H1 (cell line): ENCODE results near the gene SLFN14. TPM values are rescaled to one million over a fixed set of nuclear protein-coding genes. Genes with fewer than 3 reads are reported as not detected.

Experiments used
- ASH2L ChIP-seq: fragments of 200-600, 300-600 bp; sonication (generic); IDR thresholded peaks from one replicate; pipeline ENCODE4 v1.7.1; 2017; ENCODE audit warnings: low read length
- ATF2 ChIP-seq: IDR thresholded peaks from 2 replicates; pipeline ENCODE4 v1.6.1; 2012; ENCODE audit warnings: low read length, inconsistent platforms
- ATF3 ChIP-seq: IDR thresholded peaks from 2 replicates; pipeline ENCODE4 v1.6.1; 2011; ENCODE audit warnings: low read depth, mild to moderate bottlenecking, low read length; ENCODE audit not compliant: insufficient read depth
- BRCA1 ChIP-seq: IDR thresholded peaks from 2 replicates; pipeline ENCODE4 v1.6.1; 2012; ENCODE audit warnings: low read depth, low read length, improper control_type of control experiment
- CBX8 ChIP-seq: fragments of 300-800, 300-1000 bp; sonication (generic); IDR thresholded peaks from 2 replicates; pipeline ENCODE4 v1.7.1; 2016; ENCODE audit warnings: low read depth, low read length, borderline replicate concordance
- CHD2 ChIP-seq: IDR thresholded peaks from 2 replicates; pipeline ENCODE4 v1.6.1; 2012; ENCODE audit warnings: low read length, improper control_type of control experiment
- CREB1 ChIP-seq: IDR thresholded peaks from 2 replicates; pipeline ENCODE4 v1.6.1; 2012; ENCODE audit warnings: inconsistent platforms
- E2F6 ChIP-seq: IDR thresholded peaks from 2 replicates; pipeline ENCODE4 v1.6.1; 2012; ENCODE audit warnings: inconsistent platforms
- EGR1 ChIP-seq: IDR thresholded peaks from 2 replicates; pipeline ENCODE4 v1.6.1; 2011; ENCODE audit warnings: low read depth, low read length, borderline replicate concordance
- EZH2 ChIP-seq: fragments of 200-600 bp; sonication (generic); IDR thresholded peaks from 2 replicates; pipeline ENCODE4 v1.7.1; 2012; ENCODE audit warnings: low read depth, mild to moderate bottlenecking, moderate library complexity, low read length, inconsistent platforms; ENCODE audit not compliant: severe bottlenecking
- HDAC2 ChIP-seq, 2 experiments: fragments of 300-600 bp in 1 of 2; sonication (generic) in 1 of 2; IDR thresholded peaks; 2 replicates each; pipeline ENCODE4 v1.6.1; 2011 to 2012; ENCODE audit warnings: low read depth in 2 of 2, low read length in 2 of 2, mild to moderate bottlenecking in 2 of 2, moderate library complexity in 2 of 2, borderline replicate concordance in 1 of 2, inconsistent platforms in 1 of 2
- JUN ChIP-seq: IDR thresholded peaks from 2 replicates; pipeline ENCODE4 v1.6.1; 2011; ENCODE audit warnings: low read depth, mild to moderate bottlenecking, improper control_type of control experiment, low read length
- KDM4A ChIP-seq: IDR thresholded peaks from one replicate; pipeline ENCODE4 v1.7.1; 2012; ENCODE audit warnings: low read depth, mild to moderate bottlenecking, moderate library complexity, low read length, inconsistent platforms; ENCODE audit not compliant: severe bottlenecking
- NRF1 ChIP-seq: IDR thresholded peaks from 2 replicates; pipeline ENCODE4 v1.6.1; 2011; ENCODE audit warnings: mild to moderate bottlenecking, low read depth, low read length, improper control_type of control experiment
- POLR2AphosphoS5 ChIP-seq: IDR thresholded peaks from 2 replicates; pipeline ENCODE4 v1.6.1; 2011; ENCODE audit warnings: low read depth, low read length
- POU5F1 ChIP-seq: IDR thresholded peaks from 2 replicates; pipeline ENCODE4 v1.6.1; 2011; ENCODE audit warnings: low read depth, mild to moderate bottlenecking, low read length, moderate library complexity
- RBBP5 ChIP-seq: IDR thresholded peaks from 2 replicates; pipeline ENCODE4 v1.7.1; 2012; ENCODE audit warnings: low read depth, mild to moderate bottlenecking, inconsistent platforms, low read length, moderate library complexity, borderline replicate concordance
- SAP30 ChIP-seq: fragments of 300-600 bp; sonication (generic); IDR thresholded peaks from 2 replicates; pipeline ENCODE4 v1.7.1; 2012; ENCODE audit warnings: low read length, moderate library complexity, mild to moderate bottlenecking, inconsistent platforms; ENCODE audit not compliant: insufficient read depth, insufficient replicate concordance
- SIRT6 ChIP-seq: IDR thresholded peaks from one replicate; pipeline ENCODE4 v1.7.1; 2012; ENCODE audit warnings: low read length, inconsistent platforms
- SP1 ChIP-seq: IDR thresholded peaks from 2 replicates; pipeline ENCODE4 v1.6.1; 2011; ENCODE audit warnings: low read depth, low read length
- SP2 ChIP-seq: IDR thresholded peaks from 2 replicates; pipeline ENCODE4 v1.6.1; 2012; ENCODE audit warnings: mild to moderate bottlenecking, low read length, inconsistent platforms
- polyA plus RNA-seq, 7 experiments: library from polyadenylated mRNA; depleted of rRNA in 3 of 7; stranded (reverse) in 5 of 7; unstranded in 2 of 7; fragments of >200 nt in 5 of 7; fragments of 200-250 nt in 2 of 7; gene quantifications; 1 replicate in 5 of 7; 2 replicates in 1 of 7; 4 replicates in 1 of 7; pipeline versions ENCODE4 v1.2.1 to v1.2.3, GENCODE V29; 2011 to 2013; ENCODE audit warnings: missing spikeins in 2 of 7, mixed read lengths in 2 of 7
- total RNA-seq: library from RNA; stranded (reverse); fragmentation: NEBNext Ultra II Directional; extraction: Animal tissue kit (Norgen Biotek cat#: 25700); gene quantifications from 2 replicates; pipeline ENCODE4 v1.2.1, GENCODE V29; 2021

The SLFN14 gene
- total and polyA plus RNA-seq, 2 of the 8 experiments (the other 6 are each of a cell fraction or from before 2014, with no cell fraction given), result 0.03 TPM; not detected in 1

GRCh38 chr17:35578197-35578928 is 17.7 kb upstream of the SLFN14 start, which contains the start of gene PEX12 (continued):
- peak; percentile 94 for TF ChIP-seq SAP30
- TF ChIP-seq CBX8, result no peak
- TF ChIP-seq NRF1, result no peak
- peak; percentile 73; the same call in 1 of the 2 replicates for TF ChIP-seq RBBP5
- TF ChIP-seq BRCA1, result no peak
- TF ChIP-seq CREB1, result peak; percentile 84
- no peak for TF ChIP-seq E2F6
- peak; percentile 56; the same call in 1 of the 2 replicates for TF ChIP-seq POLR2AphosphoS5
- peak; percentile 93 for TF ChIP-seq EGR1
- peak; percentile 31 for TF ChIP-seq SIRT6
- TF ChIP-seq SP2, result peak; percentile 51; the same call in 1 of the 2 replicates
- 0 out of 4 replicates have a peak, but pooled peaks have one; percentile 15 to 56 for TF ChIP-seq HDAC2 (IDR thresholded peaks at IDR 0.05; ENCODE audit: borderline replicate concordance in 1 of 2, low read depth in 2 of 2, low read length in 2 of 2)
- peak; percentile 77 for TF ChIP-seq KDM4A
- TF ChIP-seq SP1, result no peak
- TF ChIP-seq ATF3, result no peak
- TF ChIP-seq ASH2L, result peak; percentile 78
- no peak for TF ChIP-seq POU5F1
- TF ChIP-seq EZH2, result no peak
- TF ChIP-seq ATF2, result no peak
- no peak for TF ChIP-seq CHD2
- no peak for TF ChIP-seq JUN
